Measurements from ENCODE around the gene CPA1.

CPA1 gene

GRCh38 chr7:130396109-130396508, 15.8 kb downstream of the CPA1 start:
- no peaks in the 10 kb centered on the region for H3K27me3 ChIP-seq (ENCODE audit: insufficient read depth, poor library complexity, severe bottlenecking)
- no peak for DNase-seq (ENCODE audit: low read depth in 1 of 2, low spot score in 1 of 2)
- H3K4me3 ChIP-seq (replicated peaks; ENCODE audit: insufficient read depth, low read length) = no peak overlapping the region
- no peak overlapping the region for H3K27ac ChIP-seq (replicated peaks)
- TF ChIP-seq REST (IDR thresholded peaks at IDR 0.05; ENCODE audit: insufficient replicate concordance, low read depth) (no peak), GABPA (IDR thresholded peaks at IDR 0.05; ENCODE audit: low read depth) (no peak), SPI1 (IDR thresholded peaks at IDR 0.05; ENCODE audit: borderline replicate concordance, low read depth) (no peak), POLR2AphosphoS5 (IDR thresholded peaks at IDR 0.05; ENCODE audit: low read depth) (no peak), CTCF (IDR thresholded peaks at IDR 0.05; ENCODE audit: insufficient read depth, low read length) (no peak)

DNA sequence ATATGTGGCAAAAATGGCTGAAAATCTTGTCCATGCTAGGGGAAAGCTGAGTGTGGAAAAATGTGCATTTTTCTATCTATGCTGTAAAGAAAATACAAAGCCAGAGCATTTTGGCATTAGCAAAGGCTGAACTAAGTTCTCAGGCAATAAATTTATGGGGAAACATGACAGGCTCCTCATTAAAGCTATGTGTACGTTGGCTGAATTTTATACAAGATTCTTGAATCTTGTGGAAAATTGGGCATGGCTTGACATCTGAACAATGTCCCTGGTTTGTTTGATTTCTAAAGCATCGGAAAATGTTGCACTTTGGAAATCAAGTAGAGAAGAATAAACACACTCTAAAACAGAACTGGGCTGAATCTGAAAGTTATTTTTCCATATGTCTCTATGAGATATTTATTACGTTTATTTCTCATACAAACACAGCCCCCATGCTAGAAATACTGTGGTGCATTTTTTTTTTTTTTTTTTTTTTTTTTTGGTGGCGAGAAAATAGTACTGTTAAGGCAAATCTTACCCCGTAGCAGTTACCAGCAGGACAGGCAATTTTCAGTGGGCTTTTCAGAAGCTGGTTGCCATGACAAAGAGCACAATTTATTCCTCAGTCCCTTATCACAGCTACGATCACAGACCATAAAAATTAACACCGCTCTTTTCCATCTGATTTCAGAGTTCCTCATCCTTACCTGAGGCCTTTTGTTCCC, 16.9 kb downstream of the CPA1 start:
- Histone ChIP-seq H3K27me3 (ENCODE audit: insufficient read depth, poor library complexity, severe bottlenecking) (no peaks in the 10 kb centered on the region), H3K4me3 (replicated peaks; ENCODE audit: insufficient read depth, low read length) (no peak overlapping the region), H3K27ac (replicated peaks) (no peak overlapping the region)
- no peak for DNase-seq (ENCODE audit: low read depth in 1 of 2, low spot score in 1 of 2)
- TF ChIP-seq REST (IDR thresholded peaks at IDR 0.05; ENCODE audit: insufficient replicate concordance, low read depth) = no peak
- TF ChIP-seq SPI1 (IDR thresholded peaks at IDR 0.05; ENCODE audit: borderline replicate concordance, low read depth) = no peak
- TF ChIP-seq GABPA (IDR thresholded peaks at IDR 0.05; ENCODE audit: low read depth) = no peak
- TF ChIP-seq CTCF (IDR thresholded peaks at IDR 0.05; ENCODE audit: insufficient read depth, low read length) = no peak
- no peak for TF ChIP-seq POLR2AphosphoS5 (IDR thresholded peaks at IDR 0.05; ENCODE audit: low read depth)

GRCh38 chr7:130397758-130398073, 17.4 kb downstream of the CPA1 start:
- no peak for DNase-seq (ENCODE audit: low read depth in 1 of 2, low spot score in 1 of 2)
- TF ChIP-seq GABPA (IDR thresholded peaks at IDR 0.05; ENCODE audit: low read depth) (no peak), REST (IDR thresholded peaks at IDR 0.05; ENCODE audit: insufficient replicate concordance, low read depth) (no peak), SPI1 (IDR thresholded peaks at IDR 0.05; ENCODE audit: borderline replicate concordance, low read depth) (no peak), POLR2AphosphoS5 (IDR thresholded peaks at IDR 0.05; ENCODE audit: low read depth) (no peak), CTCF (IDR thresholded peaks at IDR 0.05; ENCODE audit: insufficient read depth, low read length) (no peak)
- no peak overlapping the region for H3K27ac ChIP-seq (replicated peaks)
- no peaks in the 10 kb centered on the region for H3K27me3 ChIP-seq (ENCODE audit: insufficient read depth, poor library complexity, severe bottlenecking)
- H3K4me3 ChIP-seq (replicated peaks; ENCODE audit: insufficient read depth, low read length) = no peak overlapping the region

Data from HL-60 (cell line).